A549 (cell line): ENCODE data around the gene PRKCSH. TPM values are rescaled to one million over a fixed set of nuclear protein-coding genes. Genes with fewer than 3 reads are reported as not detected.

Source experiments
- ATAC-seq, 2 experiments: fragments of 200-7000 bp in 1 of 2; fragments of >200 bp in 1 of 2; cut with Nextera tagmentation in 1 of 2; cut with Tn5 transposase in 1 of 2; 3 replicates each; pipeline versions ENCODE4 v1.8.0 to v1.9.1; 2018 to 2020; ENCODE audit warnings: mild to moderate bottlenecking in 1 of 2, moderate library complexity in 1 of 2
- CTCF ChIA-PET: fragments of 300-600 bp; sonication (Branson Sonifier 250); formaldehyde crosslinking; extraction: SDS; loops from one replicate; lab custom pipeline; 2021; ENCODE audit warnings: antibody characterized with exemption, inconsistent platforms; lab: Yijun Ruan, JAX
- POLR2A ChIA-PET: fragments of 350-600 bp; formaldehyde crosslinking; extraction: SDS; loops from one replicate; lab custom pipeline; 2021; ENCODE audit warnings: antibody characterized with exemption, inconsistent platforms; lab: Yijun Ruan, JAX
- DNase-seq, 2 experiments: peaks; one replicate each; pipeline versions ENCODE4 v3.0.0 to v3.0.0-alpha.2; 2011 to 2016; ENCODE audit warnings: low read depth in 1 of 2, low spot score in 1 of 2
- FAIRE-seq: peaks from 2 replicates; lab custom pipeline; 2011; peaks lifted over from hg19 to GRCh38; lab: Jason Lieb, UNC
- H3K27ac ChIP-seq, 2 experiments: fragments of >200 bp; sonication (Bioruptor Twin); formaldehyde crosslinking; 3 replicates each; pipeline ENCODE4 v1.5.1; 2016 to 2017
- H3K4me1 ChIP-seq: fragments of >200 bp; sonication (Bioruptor Twin); formaldehyde crosslinking; 3 replicates; pipeline ENCODE4 v1.6.1; 2016
- H3K4me2 ChIP-seq: fragments of >200 bp; sonication (Bioruptor Twin); formaldehyde crosslinking; 3 replicates; pipeline ENCODE4 v1.6.1; 2016
- H3K4me3 ChIP-seq: fragments of >200 bp; sonication (Bioruptor Twin); formaldehyde crosslinking; 3 replicates; pipeline ENCODE4 v1.5.1; 2016
- H3K9me3 ChIP-seq: fragments of >200 bp; sonication (Bioruptor Twin); formaldehyde crosslinking; 3 replicates; pipeline ENCODE4 v1.6.1; 2016
- EHF ChIP-seq: fragments of 250-450 bp; sonication (Bioruptor Pico); IDR thresholded peaks from 2 replicates; pipeline ENCODE4 v1.5.0; 2020; ENCODE audit warnings: mild to moderate bottlenecking
- EP300 ChIP-seq, 2 experiments: fragments of >200 bp; sonication (Bioruptor Twin); formaldehyde crosslinking; IDR thresholded peaks; 2 replicates in 1 of 2; 3 replicates in 1 of 2; pipeline ENCODE4 v1.6.1; 2016 to 2017
- FOSL2 ChIP-seq, 2 experiments: fragments of 450-650 bp in 1 of 2; fragments of >200 bp in 1 of 2; sonication (Bioruptor Twin) in 1 of 2; formaldehyde crosslinking; IDR thresholded peaks; 2 replicates each; pipeline versions ENCODE4 v1.5.0 to v1.6.1; 2016 to 2020; ENCODE audit warnings: mild to moderate bottlenecking in 1 of 2, moderate library complexity in 1 of 2
- HDAC2 ChIP-seq: fragments of 200-600 bp; sonication (generic); IDR thresholded peaks from 2 replicates; pipeline ENCODE4 v1.6.1; 2016
- HEYL ChIP-seq: fragments of 250-450 bp; sonication (Bioruptor Pico); IDR thresholded peaks from 2 replicates; pipeline ENCODE4 v1.8.0; 2021; ENCODE audit warnings: mild to moderate bottlenecking, moderate library complexity
- HOXB5 ChIP-seq: fragments of 250-450 bp; sonication (Bioruptor Pico); IDR thresholded peaks from 2 replicates; pipeline ENCODE4 v1.5.0; 2020; ENCODE audit warnings: mild to moderate bottlenecking, moderate library complexity
- JUNB ChIP-seq: fragments of >200 bp; sonication (Bioruptor Twin); formaldehyde crosslinking; IDR thresholded peaks from 2 replicates; pipeline ENCODE4 v1.6.1; 2016
- MAFK ChIP-seq: fragments of 450-650 bp; IDR thresholded peaks from 2 replicates; pipeline ENCODE4 v1.6.1; 2014; ENCODE audit not compliant: partially characterized antibody
- MAZ ChIP-seq: fragments of 150-350 bp; IDR thresholded peaks from 2 replicates; pipeline ENCODE4 v1.6.1; 2014; ENCODE audit warnings: antibody characterized with exemption, low read depth, low read length, borderline replicate concordance
- MYC ChIP-seq: IDR thresholded peaks from 2 replicates; pipeline ENCODE4 v1.6.1; 2012; ENCODE audit warnings: mild to moderate bottlenecking, inconsistent platforms, low read length, improper control_type of control experiment, borderline replicate concordance
- POLR2AphosphoS2 ChIP-seq: conservative IDR thresholded peaks from 2 replicates; pipeline ENCODE4 v1.6.1; 2012; ENCODE audit warnings: low read length, improper control_type of control experiment, inconsistent platforms
- RAD21 ChIP-seq, 2 experiments: fragments of >200 bp in 1 of 2; sonication (Bioruptor Twin) in 1 of 2; formaldehyde crosslinking in 1 of 2; IDR thresholded peaks in 1 of 2; conservative IDR thresholded peaks in 1 of 2; 2 replicates in 1 of 2; 3 replicates in 1 of 2; pipeline ENCODE4 v1.6.1; 2012 to 2018; ENCODE audit warnings: inconsistent platforms in 1 of 2
- RCOR1 ChIP-seq: fragments of 150-350 bp; IDR thresholded peaks from 2 replicates; pipeline ENCODE4 v1.6.1; 2014; ENCODE audit warnings: antibody characterized with exemption, low read length, low read depth
- RFX5 ChIP-seq: fragments of 450-650 bp; IDR thresholded peaks from 2 replicates; pipeline ENCODE4 v1.7.1; 2014; ENCODE audit warnings: antibody characterized with exemption, mild to moderate bottlenecking, moderate library complexity
- SMC3 ChIP-seq: fragments of >200 bp; sonication (Bioruptor Twin); formaldehyde crosslinking; IDR thresholded peaks from 3 replicates; pipeline ENCODE4 v1.6.1; 2018; ENCODE audit warnings: inconsistent platforms
- SREBF2 ChIP-seq: fragments of 450-650 bp; IDR thresholded peaks from 2 replicates; pipeline ENCODE4 v1.6.1; 2014; ENCODE audit warnings: mild to moderate bottlenecking, moderate library complexity
- TP53 ChIP-seq: fragments of 250-450 bp; sonication (Bioruptor Pico); IDR thresholded peaks from 2 replicates; pipeline ENCODE4 v1.5.0; 2021; ENCODE audit warnings: mild to moderate bottlenecking, moderate library complexity
- WGBS: methylation state at CpG from one replicate; pipeline ENCODE4 v1.1.6; 2017; ENCODE audit errors: missing lambda C conversion rate; 5-methylcytosine and 5-hydroxymethylcytosine counted together
- polyA plus RNA-seq, 4 experiments: library from polyadenylated mRNA; depleted of rRNA in 3 of 4; stranded (reverse); fragments of >200 nt; fragmentation: RNase III in 1 of 4; extraction: RNeasy Plus Mini Kit Qiagen cat#74134 plus additional on column Dnase treatment in 1 of 4; gene quantifications; 2 replicates in 3 of 4; 3 replicates in 1 of 4; pipeline ENCODE4 v1.2.3, GENCODE V29; 2011 to 2017
- TF ChIP-seq, protein P1 (sequence below): IDR thresholded peaks from 2 replicates; pipeline ENCODE4 v1.6.1; 2012
- TF ChIP-seq, protein P2 (sequence below): IDR thresholded peaks from 2 replicates; pipeline ENCODE4 v1.6.1; 2012
- TF ChIP-seq, protein P3 (sequence below): fragments of >200 bp; sonication (Bioruptor Twin); formaldehyde crosslinking; IDR thresholded peaks from 2 replicates; pipeline ENCODE4 v1.6.1; 2016
- TF ChIP-seq, protein P4 (sequence below): fragments of >200 bp; sonication (Bioruptor Twin); formaldehyde crosslinking; IDR thresholded peaks from 3 replicates; pipeline ENCODE4 v1.5.1; 2016

Gene PRKCSH
- polyA plus RNA-seq, 2 of the 4 experiments (the other 2 are of a cell fraction): 75.0 to 215 TPM

DNA sequence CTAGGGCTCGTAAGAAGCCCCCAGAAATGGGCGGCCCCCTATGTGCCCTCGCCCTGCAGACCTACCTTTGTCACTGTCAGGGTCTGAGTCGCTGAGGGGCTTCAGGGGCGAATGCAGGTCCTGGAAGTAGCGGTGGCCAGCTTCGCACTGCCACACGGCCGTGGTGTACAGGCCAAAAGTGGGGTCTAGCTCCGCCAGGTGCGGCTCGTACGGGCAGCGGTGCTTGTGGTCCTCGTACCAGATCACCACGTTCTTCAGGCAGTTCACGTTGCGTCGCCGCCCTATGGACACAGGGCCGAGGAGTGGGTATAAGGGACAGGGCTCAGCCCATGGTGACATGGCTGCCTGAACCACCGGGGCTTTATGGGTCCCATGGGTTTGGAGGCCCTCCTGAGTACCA, 60.5 kb downstream of the PRKCSH start:
- CTCF ChIA-PET: interaction anchor here (0.6 to 4.3 kb wide), 6 partner anchors 8 to 93 kb away, joined by 4 to 26 read pairs (median 8); no protein-coding TSS in a partner anchor
- Histone ChIP-seq H3K4me1 (peaks cover 4% of the 10 kb centered on the region), H3K4me3 (no peak overlapping the region), H3K27ac (no peak overlapping the region), H3K9me3 (no peaks in the 10 kb centered on the region), H3K4me2 (no peak overlapping the region)
- POLR2A ChIA-PET: no interaction called here
- TF ChIP-seq JUNB: no peak
- TF ChIP-seq, protein P1, sequence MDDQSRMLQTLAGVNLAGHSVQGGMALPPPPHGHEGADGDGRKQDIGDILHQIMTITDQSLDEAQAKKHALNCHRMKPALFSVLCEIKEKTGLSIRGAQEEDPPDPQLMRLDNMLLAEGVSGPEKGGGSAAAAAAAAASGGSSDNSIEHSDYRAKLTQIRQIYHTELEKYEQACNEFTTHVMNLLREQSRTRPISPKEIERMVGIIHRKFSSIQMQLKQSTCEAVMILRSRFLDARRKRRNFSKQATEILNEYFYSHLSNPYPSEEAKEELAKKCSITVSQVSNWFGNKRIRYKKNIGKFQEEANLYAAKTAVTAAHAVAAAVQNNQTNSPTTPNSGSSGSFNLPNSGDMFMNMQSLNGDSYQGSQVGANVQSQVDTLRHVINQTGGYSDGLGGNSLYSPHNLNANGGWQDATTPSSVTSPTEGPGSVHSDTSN: no peak
- no peak for TF ChIP-seq EP300 (IDR thresholded peaks at IDR 0.05)
- no peak for TF ChIP-seq SREBF2
- TF ChIP-seq, protein P2, sequence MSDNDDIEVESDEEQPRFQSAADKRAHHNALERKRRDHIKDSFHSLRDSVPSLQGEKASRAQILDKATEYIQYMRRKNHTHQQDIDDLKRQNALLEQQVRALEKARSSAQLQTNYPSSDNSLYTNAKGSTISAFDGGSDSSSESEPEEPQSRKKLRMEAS: no peak
- TF ChIP-seq HDAC2: no peak
- no peak for TF ChIP-seq RAD21 (conservative IDR thresholded peaks at IDR 0.05 in 1 of 2, IDR thresholded peaks at IDR 0.05 in 1 of 2)
- no peak for TF ChIP-seq POLR2AphosphoS2
- no peak for TF ChIP-seq MYC
- TF ChIP-seq RFX5: no peak
- no peak for TF ChIP-seq EHF (CRISPR knock-in tag)
- no peak for TF ChIP-seq MAZ
- TF ChIP-seq RCOR1: no peak
- TF ChIP-seq HOXB5 (CRISPR knock-in tag): no peak
- ATAC-seq (no peak), DNase-seq (no peak), FAIRE-seq (no peak)
- WGBS: 95% methylated on average over 16 of the region's 22 CpGs

DNA sequence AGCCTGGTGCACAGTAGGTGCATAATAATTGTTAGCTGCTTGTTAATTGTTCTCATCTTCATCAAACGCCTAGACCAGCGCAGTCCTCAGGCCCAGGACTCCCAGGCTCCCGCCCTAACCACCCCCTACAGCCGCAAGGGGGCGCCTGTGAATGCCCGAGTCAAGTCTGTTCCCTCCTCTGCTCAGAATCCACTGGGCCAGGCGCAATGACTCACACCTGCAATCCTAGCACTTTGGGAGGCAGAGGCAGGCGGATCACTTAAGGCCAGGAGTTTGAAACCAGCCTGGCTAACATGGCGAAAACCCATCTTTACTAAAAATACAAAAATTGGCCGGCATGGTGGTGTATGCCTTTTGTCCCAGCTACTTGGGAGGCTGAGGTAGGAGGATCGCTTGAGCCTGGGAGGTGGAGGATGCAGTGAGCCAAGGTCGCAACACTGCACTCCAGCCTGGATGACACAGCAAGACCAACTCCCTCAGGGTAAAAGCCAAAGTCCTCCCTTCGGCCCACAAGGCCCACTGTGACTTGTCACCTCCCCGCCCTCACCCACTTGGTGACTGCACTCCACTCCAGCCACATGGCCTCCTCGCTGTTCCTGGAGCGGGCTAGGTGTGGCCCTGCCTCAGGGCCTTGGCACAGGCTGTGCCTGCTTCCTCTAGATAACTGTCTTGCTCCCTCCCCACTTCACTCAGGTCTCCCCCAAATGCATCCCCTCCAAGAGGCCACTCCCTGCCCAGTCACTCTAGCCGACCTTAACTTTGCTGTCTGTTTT, 61.1 kb downstream of the PRKCSH start:
- Histone ChIP-seq H3K4me2 (no peak overlapping the region), H3K9me3 (no peaks in the 10 kb centered on the region), H3K4me1 (peaks cover 4% of the 10 kb centered on the region), H3K27ac (peak overlapping the region in 1 of 2 experiments; percentile 58; a peak in 3 of 6 replicates), H3K4me3 (no peak overlapping the region)
- ChIA-PET POLR2A (no interaction called here), CTCF (interaction anchor here (0.6 to 4.3 kb wide), 8 partner anchors 10 to 449 kb away, joined by 4 to 26 read pairs (median 4); no protein-coding TSS in a partner anchor)
- ATAC-seq: peak; percentile 91 to 98
- 65% methylated on average over 11 of the region's 17 CpGs for WGBS
- TF ChIP-seq RFX5: no peak
- TF ChIP-seq, protein P3, sequence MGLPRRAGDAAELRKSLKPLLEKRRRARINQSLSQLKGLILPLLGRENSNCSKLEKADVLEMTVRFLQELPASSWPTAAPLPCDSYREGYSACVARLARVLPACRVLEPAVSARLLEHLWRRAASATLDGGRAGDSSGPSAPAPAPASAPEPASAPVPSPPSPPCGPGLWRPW: no peak
- TF ChIP-seq RAD21 (conservative IDR thresholded peaks at IDR 0.05 in 1 of 2, IDR thresholded peaks at IDR 0.05 in 1 of 2): peak; percentile 50 to 56
- peak; percentile 4 for TF ChIP-seq MAFK
- TF ChIP-seq SMC3: peak; percentile 66
- TF ChIP-seq, protein P4, sequence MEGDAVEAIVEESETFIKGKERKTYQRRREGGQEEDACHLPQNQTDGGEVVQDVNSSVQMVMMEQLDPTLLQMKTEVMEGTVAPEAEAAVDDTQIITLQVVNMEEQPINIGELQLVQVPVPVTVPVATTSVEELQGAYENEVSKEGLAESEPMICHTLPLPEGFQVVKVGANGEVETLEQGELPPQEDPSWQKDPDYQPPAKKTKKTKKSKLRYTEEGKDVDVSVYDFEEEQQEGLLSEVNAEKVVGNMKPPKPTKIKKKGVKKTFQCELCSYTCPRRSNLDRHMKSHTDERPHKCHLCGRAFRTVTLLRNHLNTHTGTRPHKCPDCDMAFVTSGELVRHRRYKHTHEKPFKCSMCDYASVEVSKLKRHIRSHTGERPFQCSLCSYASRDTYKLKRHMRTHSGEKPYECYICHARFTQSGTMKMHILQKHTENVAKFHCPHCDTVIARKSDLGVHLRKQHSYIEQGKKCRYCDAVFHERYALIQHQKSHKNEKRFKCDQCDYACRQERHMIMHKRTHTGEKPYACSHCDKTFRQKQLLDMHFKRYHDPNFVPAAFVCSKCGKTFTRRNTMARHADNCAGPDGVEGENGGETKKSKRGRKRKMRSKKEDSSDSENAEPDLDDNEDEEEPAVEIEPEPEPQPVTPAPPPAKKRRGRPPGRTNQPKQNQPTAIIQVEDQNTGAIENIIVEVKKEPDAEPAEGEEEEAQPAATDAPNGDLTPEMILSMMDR: peak; percentile 56
- no peak for TF ChIP-seq FOSL2 (IDR thresholded peaks at IDR 0.05)
- TF ChIP-seq FOSL2 (CRISPR knock-in tag; IDR thresholded peaks at IDR 0.05): peak; percentile 79
- no peak for TF ChIP-seq HEYL (CRISPR knock-in tag)
- no peak for TF ChIP-seq TP53 (CRISPR knock-in tag)
- no peak for FAIRE-seq
- peak; percentile 55 to 84 for DNase-seq
